ENCODE data around the gene TMEM74B. TPM values are rescaled to one million over a fixed set of nuclear protein-coding genes. Genes with fewer than 3 reads are reported as not detected.

The TMEM74B gene
- total RNA-seq, 4 donors from 2014 or later, result 11.6 to 87.6 (median 30.2) TPM

GRCh38 chr20:1146957-1147356, 37.8 kb downstream of the TMEM74B start:
- H3K4me1 ChIP-seq, result no peaks in the 10 kb centered on the region
- peaks cover 0 to 48% (median 0%) of the 10 kb centered on the region in 3 donors for H3K36me3 ChIP-seq
- no peaks in the 10 kb centered on the region for H3K27me3 ChIP-seq
- H3K27ac ChIP-seq, result no peak overlapping the region
- H3K9me3 ChIP-seq, result no peaks in the 10 kb centered on the region
- TF ChIP-seq POLR2A (IDR thresholded peaks at IDR 0.05) (no peak), CTCF (IDR thresholded peaks at IDR 0.05) (no peak)
- no peak overlapping the region for H3K4me3 ChIP-seq
- no peak for DNase-seq

- H3K27me3 ChIP-seq, result no peaks in the 10 kb centered on the region
- no peaks in the 10 kb centered on the region for H3K9me3 ChIP-seq
- DNase-seq, result no peak
- no peak overlapping the region for H3K4me3 ChIP-seq
- no peak overlapping the region for H3K27ac ChIP-seq
- TF ChIP-seq POLR2A (IDR thresholded peaks at IDR 0.05), result no peak
- TF ChIP-seq CTCF (IDR thresholded peaks at IDR 0.05), result no peak
- no peaks in the 10 kb centered on the region for H3K4me1 ChIP-seq
- H3K36me3 ChIP-seq, result peaks cover 0 to 56% (median 0%) of the 10 kb centered on the region in 3 donors
Observed at GRCh38 chr20:1144401-1145172, 40.2 kb downstream of the TMEM74B start.

GRCh38 chr20:1137236-1137635, 47.5 kb downstream of the TMEM74B start:
- Histone ChIP-seq H3K27me3 (no peaks in the 10 kb centered on the region), H3K4me3 (no peak overlapping the region), H3K27ac (no peak overlapping the region), H3K9me3 (no peaks in the 10 kb centered on the region), H3K4me1 (no peaks in the 10 kb centered on the region), H3K36me3 (peaks cover 0 to 68% (median 0%) of the 10 kb centered on the region in 3 donors)
- TF ChIP-seq POLR2A (IDR thresholded peaks at IDR 0.05), result no peak
- no peak for TF ChIP-seq CTCF (IDR thresholded peaks at IDR 0.05)
- no peak for DNase-seq

- Histone ChIP-seq H3K9me3 (no peaks in the 10 kb centered on the region), H3K4me3 (no peak overlapping the region), H3K4me1 (peaks cover 0 to 3% (median 0%) of the 10 kb centered on the region in 4 donors), H3K27me3 (no peaks in the 10 kb centered on the region), H3K27ac (no peak overlapping the region), H3K36me3 (peaks cover 0 to 74% (median 0%) of the 10 kb centered on the region in 3 donors)
- no peak for TF ChIP-seq POLR2A (IDR thresholded peaks at IDR 0.05)
- TF ChIP-seq CTCF (IDR thresholded peaks at IDR 0.05), result no peak
- no peak for DNase-seq
Observed at GRCh38 chr20:1134836-1135235, 49.9 kb downstream of the TMEM74B start.

- no peak for TF ChIP-seq POLR2A (IDR thresholded peaks at IDR 0.05)
- TF ChIP-seq CTCF (IDR thresholded peaks at IDR 0.05), result no peak
- H3K27me3 ChIP-seq, result no peaks in the 10 kb centered on the region
- H3K36me3 ChIP-seq, result peaks cover 0 to 77% (median 0%) of the 10 kb centered on the region in 3 donors
- no peaks in the 10 kb centered on the region for H3K9me3 ChIP-seq
- no peak overlapping the region for H3K4me3 ChIP-seq
- H3K4me1 ChIP-seq, result peaks cover 0 to 3% (median 0%) of the 10 kb centered on the region in 4 donors
- no peak overlapping the region for H3K27ac ChIP-seq
- no peak for DNase-seq
Observed at GRCh38 chr20:1134355-1134754, 50.4 kb downstream of the TMEM74B start.
